Stimulated activated CD4-positive, alpha-beta T cell treated with anti-CD3 and anti-CD28 coated beads, TNF-alpha, amount 100 ng/mL, for 1 hour (primary cell): ENCODE results near the gene ZNF80.
"Not testable (repeated sequence)": the region's sequence is repeated elsewhere in the genome, so short reads cannot be mapped to it uniquely, and the experiment has no call there.

Source experiments
- DNase-seq, 3 donors: peaks; one replicate each; pipeline ENCODE4 v3.0.0-alpha.2; 2020; ENCODE audit warnings: low read depth in 3 of 3, low spot score in 1 of 3

Gene ZNF80

GRCh38 chr3:114237478-114237877 is at the start of gene ZNF80:
ZNF80 (minus strand) TSS chr3:114237578; CDS start chr3:114237074, 504 bp downstream.
- DNase-seq = not testable (repeated sequence)

GRCh38 chr3:114286266-114286665 is 48.9 kb upstream of the ZNF80 start:
- no peak for DNase-seq

GRCh38 chr3:114285648-114286230 is 48.4 kb upstream of the ZNF80 start:
- DNase-seq = no peak

GRCh38 chr3:114284644-114285043 is 47.3 kb upstream of the ZNF80 start:
- no peak for DNase-seq

- DNase-seq = not testable (repeated sequence)
These were observed 39.5 kb upstream of the ZNF80 start for GRCh38 chr3:114276856-114277255.

GRCh38 chr3:114274929-114275328 is 37.6 kb upstream of the ZNF80 start:
- DNase-seq = no peak

- no peak for DNase-seq
These were observed 34.9 kb upstream of the ZNF80 start for GRCh38 chr3:114272271-114272670.

GRCh38 chr3:114270019-114270418 is 32.6 kb upstream of the ZNF80 start:
- DNase-seq = no peak

- DNase-seq = no peak
These were observed 22.8 kb upstream of the ZNF80 start for GRCh38 chr3:114260152-114260551.

- no peak for DNase-seq
These were observed 22.2 kb upstream of the ZNF80 start for GRCh38 chr3:114259566-114259965.

GRCh38 chr3:114253505-114253904 is 16.1 kb upstream of the ZNF80 start:
- DNase-seq = no peak

- no peak for DNase-seq
These were observed 15.6 kb upstream of the ZNF80 start for GRCh38 chr3:114252954-114253353.

GRCh38 chr3:114242947-114243346 is 5.6 kb upstream of the ZNF80 start:
- no peak for DNase-seq

- no peak for DNase-seq
These were observed 3.9 kb upstream of the ZNF80 start for GRCh38 chr3:114241262-114241661.

- not testable (repeated sequence) for DNase-seq
These were observed 888 bp upstream of the ZNF80 start for GRCh38 chr3:114238146-114238785.

GRCh38 chr3:114235431-114235830 is 1.9 kb downstream of the ZNF80 start:
- no peak for DNase-seq

GRCh38 chr3:114234745-114235144 is 2.6 kb downstream of the ZNF80 start:
- no peak for DNase-seq

GRCh38 chr3:114231616-114232015 is 5.8 kb downstream of the ZNF80 start:
- DNase-seq = no peak

GRCh38 chr3:114227076-114227475 is 10.3 kb downstream of the ZNF80 start:
- no peak for DNase-seq

- DNase-seq = no peak
These were observed 11.1 kb downstream of the ZNF80 start for GRCh38 chr3:114226313-114226712.

GRCh38 chr3:114223143-114223542 is 14.2 kb downstream of the ZNF80 start:
- no peak for DNase-seq

GRCh38 chr3:114221881-114222264 is 15.5 kb downstream of the ZNF80 start:
- DNase-seq = no peak
